Measurements from ENCODE around the gene BSG.

- TF ChIP-seq BRCA1 (IDR thresholded peaks at IDR 0.05; ENCODE audit: low read depth, low read length) = no peak
- no peak for TF ChIP-seq E2F8 (IDR thresholded peaks at IDR 0.05; ENCODE audit: low read depth, partially characterized antibody)
- no peak for TF ChIP-seq ZNF274 (IDR thresholded peaks at IDR 0.05; ENCODE audit: insufficient read depth, insufficient read length)
- no peak for TF ChIP-seq CHD2 (IDR thresholded peaks at IDR 0.05; ENCODE audit: borderline replicate concordance, low read depth, low read length)
- no peak for TF ChIP-seq MXI1 (IDR thresholded peaks at IDR 0.05; ENCODE audit: low read depth, low read length)
- TF ChIP-seq EP300 (IDR thresholded peaks at IDR 0.05; ENCODE audit: borderline replicate concordance in 1 of 2, control insufficient read depth in 1 of 2, low read depth in 2 of 2, low read length in 2 of 2) = no peak
These were observed 33.6 kb upstream of the BSG start for GRCh38 chr19:538641-539428.
